Esophagus (tissue), 2 donors: ENCODE results near the gene GRAMD4. TPM values are rescaled to one million over a fixed set of nuclear protein-coding genes. Genes with fewer than 3 reads are reported as not detected.
A peak's percentile ranks its signal among the peaks of the same experiment; 100 is the strongest.
"Not testable (repeated sequence)": the region's sequence is repeated elsewhere in the genome, so short reads cannot be mapped to it uniquely, and the experiment has no call there.

Experiments used
- H3K27ac ChIP-seq, 2 donors: one replicate each; pipeline ENCODE4 v1.5.1; 2013; ENCODE audit warnings: low read depth in 2 of 2, mild to moderate bottlenecking in 2 of 2, inconsistent platforms in 1 of 2, low read length in 1 of 2, moderate library complexity in 1 of 2
- H3K27me3 ChIP-seq, 2 donors: one replicate each; pipeline ENCODE4 v1.6.1; 2013; ENCODE audit warnings: low read length in 2 of 2, control low read depth in 1 of 2, mild to moderate bottlenecking in 1 of 2; ENCODE audit not compliant: insufficient read depth in 2 of 2, control insufficient read depth in 1 of 2
- H3K36me3 ChIP-seq, 2 donors: one replicate each; pipeline ENCODE4 v1.6.1; 2013; ENCODE audit warnings: low read length in 1 of 2; ENCODE audit not compliant: control insufficient read depth in 2 of 2, insufficient read depth in 2 of 2
- H3K4me1 ChIP-seq, 2 donors: one replicate each; pipeline ENCODE4 v1.6.1; 2013; ENCODE audit warnings: low read length in 1 of 2; ENCODE audit not compliant: control insufficient read depth in 2 of 2, insufficient read depth in 2 of 2
- H3K4me3 ChIP-seq, 2 donors: one replicate each; pipeline ENCODE4 v1.5.1; 2013; ENCODE audit warnings: low read length in 2 of 2, mild to moderate bottlenecking in 2 of 2, low read depth in 1 of 2, moderate library complexity in 1 of 2
- H3K9me3 ChIP-seq, 2 donors: one replicate each; pipeline ENCODE4 v1.6.1; 2013; ENCODE audit warnings: mild to moderate bottlenecking in 2 of 2, low read depth in 1 of 2, low read length in 1 of 2, moderate library complexity in 1 of 2; ENCODE audit not compliant: control insufficient read depth in 2 of 2, insufficient read depth in 1 of 2
- WGBS, 2 donors: extraction: QIAGEN DNeasy Blood & Tissue Kit; methylation state at CpG; one replicate each; pipeline ENCODE4 v1.1.7; 2013; 5-methylcytosine and 5-hydroxymethylcytosine counted together
- polyA plus RNA-seq, 2 donors: library from polyadenylated mRNA; stranded (reverse); fragments of 200-250 nt; gene quantifications; one replicate each; pipeline ENCODE4 v1.2.3, GENCODE V29; 2013
- donor health status: healthy with polysubstance abuse.
- donor health status: Bipolar disorder and iron deficiency.

The GRAMD4 gene
- polyA plus RNA-seq, 2 donors = 15.6 to 18.0 TPM

DNA sequence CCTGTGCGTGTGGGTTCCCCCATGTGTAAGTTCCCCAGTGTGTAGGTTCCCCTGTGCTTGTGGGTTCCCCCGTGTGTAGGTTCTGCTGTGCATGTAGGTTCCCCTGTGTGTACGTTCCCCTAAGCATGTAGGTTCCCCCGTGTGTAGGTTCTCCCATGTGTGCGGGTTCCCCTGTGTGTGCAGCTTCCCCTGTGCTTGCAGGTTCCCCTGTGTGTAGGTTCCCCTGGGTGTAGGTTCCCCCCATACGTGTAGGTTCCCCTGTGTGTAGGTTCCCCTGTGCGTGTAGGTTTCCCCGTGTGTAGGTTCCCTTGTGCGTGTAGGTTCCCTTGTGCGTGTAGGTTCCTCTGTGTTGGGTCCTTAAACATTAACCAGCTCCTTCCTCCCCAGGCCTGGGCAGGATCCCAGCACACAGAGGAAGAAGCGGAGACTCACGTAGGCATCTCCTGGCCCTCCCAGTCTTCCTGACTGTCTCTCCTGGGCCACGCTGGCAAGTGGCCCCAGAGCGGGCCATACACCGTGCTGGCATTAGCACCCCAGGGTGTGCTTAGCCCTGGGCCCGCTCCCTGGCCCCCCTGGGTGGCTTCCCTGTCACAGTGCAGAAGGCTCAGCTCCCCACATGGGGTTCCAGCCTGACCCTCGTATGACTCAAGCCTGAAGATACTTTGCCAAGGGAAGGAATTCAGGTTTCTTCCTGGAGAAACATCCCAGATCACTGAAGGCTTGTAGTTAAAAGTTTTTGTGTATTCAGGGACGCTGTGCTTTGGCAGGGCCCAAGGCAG is 2.8 kb upstream of the GRAMD4 start:
- Histone ChIP-seq H3K4me3 (no peak overlapping the region), H3K36me3 (peaks cover 0 to 2% of the 10 kb centered on the region in 2 donors), H3K27ac (peak overlapping the region; percentile 37 to 57), H3K27me3 (no peaks in the 10 kb centered on the region), H3K4me1 (peaks cover 5 to 38% of the 10 kb centered on the region in 2 donors), H3K9me3 (no peaks in the 10 kb centered on the region)
- 63 to 73% methylated on average over 18 of the region's 18 CpGs for WGBS, 2 donors

DNA sequence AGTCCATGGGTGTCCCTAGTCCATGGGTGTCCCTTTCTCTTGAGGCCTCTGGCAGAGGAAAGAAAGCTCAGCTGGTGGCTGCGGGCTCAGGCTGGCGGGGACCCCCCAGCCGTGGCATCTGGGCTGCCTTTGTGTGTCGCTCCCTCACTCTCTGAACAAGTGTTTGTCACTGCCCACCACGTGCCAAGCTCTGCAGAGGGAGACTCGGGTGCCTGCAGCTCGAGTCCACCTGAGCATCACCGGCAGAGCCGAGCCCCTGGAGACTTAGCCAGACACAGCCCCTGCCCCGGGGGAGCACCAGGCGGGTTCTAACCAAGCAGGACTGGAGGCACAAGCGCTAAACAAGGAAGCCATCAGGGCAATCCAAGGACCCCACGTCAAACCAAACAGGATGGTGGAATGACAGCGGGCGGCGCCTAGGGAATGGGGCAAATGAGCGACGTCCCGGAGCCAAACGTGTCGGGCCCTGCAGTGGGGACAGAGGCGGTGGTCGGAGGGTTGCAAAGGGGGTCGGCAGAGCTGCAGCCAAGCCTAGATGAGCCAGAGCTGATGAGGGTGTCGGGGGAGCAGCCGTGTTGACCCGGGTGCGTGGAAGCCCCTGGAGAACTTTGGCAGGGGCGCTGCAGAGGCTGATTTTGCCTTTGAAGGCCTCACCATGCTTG is 2.1 kb upstream of the GRAMD4 start:
- no peak overlapping the region for H3K4me3 ChIP-seq
- peak overlapping the region in 1 of 2 donors; percentile 37 for H3K27ac ChIP-seq
- peaks cover 0 to 2% of the 10 kb centered on the region in 2 donors for H3K36me3 ChIP-seq
- WGBS, 2 donors = 85 to 87% methylated on average over 29 of the region's 29 CpGs
- H3K27me3 ChIP-seq = no peaks in the 10 kb centered on the region
- H3K9me3 ChIP-seq = no peaks in the 10 kb centered on the region
- peaks cover 4 to 32% of the 10 kb centered on the region in 2 donors for H3K4me1 ChIP-seq

DNA sequence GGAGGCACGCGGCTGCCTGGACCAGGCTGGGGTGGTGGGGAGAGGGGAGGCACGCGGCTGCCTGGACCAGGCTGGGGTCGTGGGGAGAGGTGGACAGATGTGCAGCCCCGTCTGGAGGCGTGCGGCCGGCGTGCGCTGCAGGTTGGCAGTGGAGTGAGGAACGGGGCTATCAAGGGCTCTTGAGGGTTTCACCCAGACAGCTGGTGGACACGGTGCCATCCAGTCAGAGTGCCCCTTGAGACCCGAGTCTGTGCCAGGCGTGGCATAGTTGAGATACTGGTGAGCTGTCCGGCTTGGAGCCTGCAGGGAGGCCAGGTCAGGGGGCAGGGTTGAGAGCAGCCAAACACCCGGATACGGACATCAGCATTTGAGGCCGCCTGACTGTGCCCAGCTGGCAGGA is 1.5 kb upstream of the GRAMD4 start:
- 89 to 90% methylated on average over 19 of the region's 19 CpGs for WGBS, 2 donors
- Histone ChIP-seq H3K4me3 (no peak overlapping the region), H3K4me1 (peaks cover 4 to 27% of the 10 kb centered on the region in 2 donors), H3K27ac (no peak overlapping the region), H3K27me3 (no peaks in the 10 kb centered on the region), H3K36me3 (peaks cover 0 to 2% of the 10 kb centered on the region in 2 donors), H3K9me3 (no peaks in the 10 kb centered on the region)

DNA sequence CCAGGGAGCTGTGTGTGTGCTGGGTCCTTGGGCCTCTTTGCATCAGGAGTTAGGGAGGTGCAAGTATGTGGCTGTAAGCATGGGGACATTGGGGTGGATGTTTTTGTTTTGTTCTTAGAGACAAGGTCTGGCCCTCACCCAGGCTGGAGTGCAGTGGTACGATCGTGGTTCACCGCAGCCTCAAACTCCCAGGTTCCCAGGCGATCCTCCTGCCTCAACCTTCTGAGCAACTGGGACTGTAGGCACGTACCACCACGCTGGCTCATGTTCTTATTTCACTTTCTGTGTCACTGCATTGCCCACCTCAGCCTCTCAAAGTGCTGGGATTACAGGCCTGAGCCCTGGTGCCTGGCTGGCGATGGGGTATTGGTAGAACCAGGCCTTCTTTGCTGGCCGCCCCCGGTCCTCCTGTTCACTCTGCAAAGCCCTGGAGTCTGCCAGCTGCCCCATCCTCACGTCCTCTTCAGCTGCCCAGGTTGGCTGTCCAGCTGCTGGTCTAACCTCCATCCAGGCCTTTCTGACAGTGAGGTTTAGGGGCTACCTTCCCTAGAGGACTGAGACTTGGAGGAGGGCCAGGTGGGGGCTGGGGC is 851 bp upstream of the GRAMD4 start:
- 84 to 88% methylated on average over 10 of the region's 10 CpGs for WGBS, 2 donors
- H3K4me1 ChIP-seq = peaks cover 4 to 25% of the 10 kb centered on the region in 2 donors
- no peak overlapping the region for H3K4me3 ChIP-seq
- H3K27ac ChIP-seq = peak overlapping the region in 1 of 2 donors; percentile 15
- no peaks in the 10 kb centered on the region for H3K27me3 ChIP-seq
- no peaks in the 10 kb centered on the region for H3K9me3 ChIP-seq
- peaks cover 0 to 2% of the 10 kb centered on the region in 2 donors for H3K36me3 ChIP-seq

DNA sequence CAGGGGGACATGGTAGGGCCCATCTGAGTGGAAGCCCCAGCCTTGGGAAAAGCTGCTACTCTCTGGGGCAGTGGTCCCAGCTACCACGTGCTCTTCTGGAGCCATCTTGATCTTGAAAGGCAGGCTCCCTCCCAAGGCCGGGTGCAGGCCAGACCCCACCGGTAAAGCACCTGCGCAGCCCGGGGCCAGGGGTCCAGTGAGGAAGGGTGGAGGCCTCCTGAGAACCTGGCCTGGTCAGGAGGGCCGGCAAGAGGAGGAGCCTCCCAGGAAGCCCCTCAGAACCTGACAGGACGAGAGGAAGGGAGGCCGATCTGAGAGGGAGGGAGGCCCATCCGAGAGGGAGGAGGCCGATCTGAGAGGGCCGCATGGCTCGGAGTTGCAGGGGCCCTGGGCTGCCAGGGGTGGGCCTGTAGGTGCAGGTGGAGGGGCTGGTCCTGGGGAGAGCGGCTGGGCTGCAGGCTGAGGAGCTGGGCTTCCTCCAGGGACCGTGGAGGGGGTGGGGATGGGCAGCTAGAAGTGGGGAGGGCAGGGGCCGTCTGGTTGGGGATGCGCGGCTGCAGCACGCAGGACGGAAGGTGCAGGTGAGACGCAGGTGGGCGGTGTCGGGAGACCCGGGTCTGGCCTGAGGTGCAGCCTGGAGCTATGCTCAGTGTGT is 529 bp downstream of the GRAMD4 start:
- WGBS, 2 donors = 91 to 94% methylated on average over 21 to 23 of the region's 23 CpGs
- H3K27me3 ChIP-seq = no peaks in the 10 kb centered on the region

DNA sequence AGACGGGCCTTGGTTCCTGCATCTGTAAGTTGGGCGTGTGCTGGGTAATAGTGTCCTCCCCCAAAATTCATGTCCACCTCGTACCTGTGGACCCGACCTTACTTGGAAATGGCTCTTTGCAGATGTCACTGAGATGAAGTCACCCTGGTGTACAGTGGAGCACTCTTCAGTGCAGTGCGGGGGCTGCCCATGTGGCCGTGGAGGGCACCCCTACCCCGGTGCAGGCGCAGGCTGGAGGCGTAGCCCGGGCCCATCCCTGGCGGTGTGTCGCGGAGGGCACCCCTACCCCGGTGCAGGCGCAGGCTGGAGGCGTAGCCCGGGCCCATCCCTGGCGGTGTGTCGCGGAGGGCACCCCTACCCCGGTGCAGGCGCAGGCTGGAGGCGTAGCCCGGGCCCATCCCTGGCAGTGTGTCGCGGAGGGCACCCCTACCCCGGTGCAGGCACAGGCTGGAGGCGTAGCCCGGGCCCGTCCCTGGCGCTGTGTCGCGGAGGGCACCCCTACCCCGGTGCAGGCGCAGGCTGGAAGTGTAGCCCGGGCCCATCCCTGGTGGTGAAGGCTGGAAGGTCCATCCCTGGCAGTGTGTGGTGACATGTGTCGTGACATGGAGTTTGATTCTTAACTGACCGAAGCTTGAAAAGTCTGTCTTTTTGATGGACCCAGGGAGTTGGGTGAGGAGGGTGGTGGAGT is 1.2 kb downstream of the GRAMD4 start:
- not testable (repeated sequence) for H3K27me3 ChIP-seq, H3K27ac ChIP-seq, H3K36me3 ChIP-seq, H3K9me3 ChIP-seq, H3K4me3 ChIP-seq
- WGBS, 2 donors = 92% methylated on average over 27 to 38 of the region's 38 CpGs
- peaks cover 4 to 33% of the 10 kb centered on the region in 2 donors for H3K4me1 ChIP-seq

More for the DNA sequence above, 529 bp downstream of the GRAMD4 start:
- H3K4me3 ChIP-seq = no peak overlapping the region
- peaks cover 4 to 27% of the 10 kb centered on the region in 2 donors for H3K4me1 ChIP-seq
- H3K27ac ChIP-seq = no peak overlapping the region
- H3K36me3 ChIP-seq = peaks cover 0 to 2% of the 10 kb centered on the region in 2 donors
- no peaks in the 10 kb centered on the region for H3K9me3 ChIP-seq

DNA sequence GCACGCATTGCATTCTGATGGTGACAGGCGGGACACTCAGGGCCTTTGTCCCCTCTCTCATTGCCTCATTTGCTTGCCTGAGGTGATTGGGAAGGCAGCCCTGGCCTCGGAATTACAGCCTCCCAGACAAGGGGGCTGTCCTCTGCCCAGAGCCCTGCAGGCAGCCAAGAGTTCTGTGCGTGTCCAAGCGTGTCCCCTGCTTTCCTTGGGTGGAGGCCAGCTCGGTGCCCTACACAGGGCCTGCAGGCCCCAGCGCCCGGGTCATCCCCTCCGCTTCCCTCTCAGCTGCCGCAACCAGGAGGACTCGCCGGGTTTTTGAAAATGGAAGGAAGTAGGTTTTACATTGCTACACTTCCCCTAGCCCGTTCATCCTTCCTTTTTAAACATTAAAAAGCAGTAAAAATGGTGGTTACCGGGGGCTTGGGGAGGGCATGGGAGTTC is 1.9 kb downstream of the GRAMD4 start:
- H3K36me3 ChIP-seq = peaks cover 0 to 7% of the 10 kb centered on the region in 2 donors
- peaks cover 4 to 38% of the 10 kb centered on the region in 2 donors for H3K4me1 ChIP-seq
- WGBS, 2 donors = 37 to 54% methylated on average over 14 of the region's 14 CpGs
- H3K9me3 ChIP-seq = no peaks in the 10 kb centered on the region
- no peaks in the 10 kb centered on the region for H3K27me3 ChIP-seq
- H3K27ac ChIP-seq = no peak overlapping the region
- H3K4me3 ChIP-seq = no peak overlapping the region

DNA sequence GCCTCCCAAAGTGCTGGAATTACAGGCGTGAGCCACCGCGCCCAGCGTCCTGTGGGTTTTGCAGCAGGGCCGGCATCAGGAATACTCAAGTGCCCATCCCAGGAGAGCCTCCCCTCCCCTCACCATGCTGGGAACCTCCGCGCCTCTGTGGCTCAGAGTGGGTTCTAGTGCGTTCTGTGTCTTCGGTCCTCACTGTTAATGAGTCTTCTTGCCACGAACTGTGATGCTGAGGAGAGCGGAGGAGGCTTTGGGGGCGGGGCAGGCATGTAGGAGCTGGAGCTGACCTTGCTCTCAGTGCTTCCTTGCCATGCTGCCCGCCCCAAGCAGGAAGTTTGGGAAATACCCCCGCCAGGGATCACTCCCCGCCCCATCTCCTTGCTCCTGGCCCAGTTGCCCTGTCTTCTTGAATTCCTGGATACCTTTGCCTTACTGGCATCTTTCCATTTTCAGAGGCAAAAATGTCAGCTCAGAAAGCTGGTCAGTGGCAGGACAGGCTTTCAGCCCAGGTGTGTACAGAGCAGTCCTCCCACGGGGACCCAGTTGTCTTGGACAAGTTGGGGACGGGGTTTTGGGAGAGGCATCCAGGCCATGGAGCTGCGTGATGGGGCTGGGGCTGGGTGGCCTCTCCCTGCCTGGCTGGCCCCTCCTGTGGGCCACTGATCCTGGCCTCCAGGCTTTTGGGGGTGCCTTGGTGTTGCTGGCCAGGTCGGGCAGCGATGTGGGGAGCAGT is 5.1 kb downstream of the GRAMD4 start:
- H3K27ac ChIP-seq = peak overlapping the region; percentile 84 to 86
- peaks cover 2 to 34% of the 10 kb centered on the region in 2 donors for H3K4me1 ChIP-seq
- peaks cover 0 to 17% of the 10 kb centered on the region in 2 donors for H3K36me3 ChIP-seq

More for the DNA sequence above, 5.1 kb downstream of the GRAMD4 start:
- H3K4me3 ChIP-seq = no peak overlapping the region
- no peaks in the 10 kb centered on the region for H3K27me3 ChIP-seq
- H3K9me3 ChIP-seq = no peaks in the 10 kb centered on the region
- 71 to 80% methylated on average over 20 of the region's 20 CpGs for WGBS, 2 donors
